Measurements from ENCODE around the gene DUSP5.

- TF ChIP-seq, protein P1, sequence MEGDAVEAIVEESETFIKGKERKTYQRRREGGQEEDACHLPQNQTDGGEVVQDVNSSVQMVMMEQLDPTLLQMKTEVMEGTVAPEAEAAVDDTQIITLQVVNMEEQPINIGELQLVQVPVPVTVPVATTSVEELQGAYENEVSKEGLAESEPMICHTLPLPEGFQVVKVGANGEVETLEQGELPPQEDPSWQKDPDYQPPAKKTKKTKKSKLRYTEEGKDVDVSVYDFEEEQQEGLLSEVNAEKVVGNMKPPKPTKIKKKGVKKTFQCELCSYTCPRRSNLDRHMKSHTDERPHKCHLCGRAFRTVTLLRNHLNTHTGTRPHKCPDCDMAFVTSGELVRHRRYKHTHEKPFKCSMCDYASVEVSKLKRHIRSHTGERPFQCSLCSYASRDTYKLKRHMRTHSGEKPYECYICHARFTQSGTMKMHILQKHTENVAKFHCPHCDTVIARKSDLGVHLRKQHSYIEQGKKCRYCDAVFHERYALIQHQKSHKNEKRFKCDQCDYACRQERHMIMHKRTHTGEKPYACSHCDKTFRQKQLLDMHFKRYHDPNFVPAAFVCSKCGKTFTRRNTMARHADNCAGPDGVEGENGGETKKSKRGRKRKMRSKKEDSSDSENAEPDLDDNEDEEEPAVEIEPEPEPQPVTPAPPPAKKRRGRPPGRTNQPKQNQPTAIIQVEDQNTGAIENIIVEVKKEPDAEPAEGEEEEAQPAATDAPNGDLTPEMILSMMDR (IDR thresholded peaks at IDR 0.05), result no peak
- TF ChIP-seq POLR2AphosphoS5 (IDR thresholded peaks at IDR 0.05), result no peak
Observed at GRCh38 chr10:110533149-110533548, 35.4 kb downstream of the DUSP5 start.

Measured in sigmoid colon (tissue), 4 donors.